B cell (primary cell): ENCODE data around the gene MBTPS1. TPM values are rescaled to one million over a fixed set of nuclear protein-coding genes. Genes with fewer than 3 reads are reported as not detected.

Experiments used
- ATAC-seq: fragments of 200-7000 bp; cut with Tn5 transposase; one replicate; pipeline ENCODE4 v1.10.0; 2021; ENCODE audit warnings: low read depth, mild to moderate bottlenecking, moderate number of reproducible peaks, moderate library complexity
- CTCF ChIA-PET: fragments of 350-600 bp; sonication (Branson Sonifier 250); formaldehyde crosslinking; loops from one replicate; lab custom pipeline; 2021; ENCODE audit warnings: antibody characterized with exemption, inconsistent platforms; lab: Charles Lee
- POLR2A ChIA-PET: fragments of 350-600 bp; sonication (Branson Sonifier 250); formaldehyde crosslinking; loops from one replicate; lab custom pipeline; 2021; ENCODE audit warnings: antibody characterized with exemption; lab: Charles Lee
- DNase-seq: peaks from one replicate; pipeline ENCODE4 v3.0.0; 2013
- H2AFZ ChIP-seq: 2 replicates; pipeline ENCODE4 v1.6.1; 2012; ENCODE audit warnings: mild to moderate bottlenecking, low read depth, low read length; ENCODE audit not compliant: insufficient read depth, poor library complexity, severe bottlenecking
- H3K27ac ChIP-seq, 2 donors: 1 replicate in 1 of 2; 2 replicates in 1 of 2; pipeline ENCODE4 v1.5.1; 2012 to 2013; ENCODE audit warnings: low read length in 2 of 2, mild to moderate bottlenecking in 2 of 2, moderate library complexity in 1 of 2
- H3K27me3 ChIP-seq, 4 experiments: fragments of 200-600 bp in 1 of 4; sonication (generic) in 1 of 4; replicated peaks in 1 of 4; 1 replicate in 2 of 4; 2 replicates in 2 of 4; pipeline versions ENCODE4 v1.6.1 to v1.7.0; 2013 to 2016; ENCODE audit warnings: low read length in 3 of 4, mild to moderate bottlenecking in 2 of 4, mixed read lengths in 1 of 4, moderate library complexity in 1 of 4; ENCODE audit not compliant: insufficient read depth in 4 of 4, control insufficient read depth in 3 of 4; ENCODE audit errors: control extremely low read depth in 1 of 4
- H3K36me3 ChIP-seq, 2 experiments: replicated peaks in 1 of 2; 1 replicate in 1 of 2; 2 replicates in 1 of 2; pipeline versions ENCODE4 v1.6.1 to v1.7.1; 2013; ENCODE audit warnings: low read length in 1 of 2; ENCODE audit not compliant: insufficient read depth in 2 of 2, control insufficient read depth in 1 of 2; ENCODE audit errors: control extremely low read depth in 1 of 2, extremely low read depth in 1 of 2
- H3K4me1 ChIP-seq, 2 donors: fragments of 200-600 bp in 1 of 2; sonication (generic) in 1 of 2; 1 replicate in 1 of 2; 2 replicates in 1 of 2; pipeline versions ENCODE4 v1.5.1 to v1.6.1; 2013 to 2017; ENCODE audit warnings: low read length in 2 of 2; ENCODE audit not compliant: control insufficient read depth in 2 of 2, insufficient read depth in 2 of 2
- H3K4me2 ChIP-seq: replicated peaks from 2 replicates; pipeline ENCODE3; 2012; ENCODE audit warnings: mild to moderate bottlenecking, low read depth, low read length; ENCODE audit not compliant: poor library complexity, severe bottlenecking
- H3K4me3 ChIP-seq, 5 experiments: fragments of 200-600 bp in 1 of 5; sonication (generic) in 1 of 5; 1 replicate in 3 of 5; 2 replicates in 2 of 5; pipeline versions ENCODE4 v1.5.1 to v1.7.0; 2011 to 2016; ENCODE audit warnings: low read length in 4 of 5, mild to moderate bottlenecking in 4 of 5, low read depth in 2 of 5, control low read depth in 1 of 5, moderate library complexity in 1 of 5; ENCODE audit not compliant: insufficient read depth in 1 of 5; ENCODE audit errors: control extremely low read depth in 1 of 5, extremely low read depth in 1 of 5
- H3K79me2 ChIP-seq: fragments of 200-600 bp; sonication (generic); one replicate; pipeline ENCODE4 v1.6.0; 2016; ENCODE audit warnings: low read length; ENCODE audit not compliant: control insufficient read depth, insufficient read depth
- H3K9ac ChIP-seq: fragments of 200-600 bp; sonication (generic); 2 replicates; pipeline ENCODE4 v1.6.1; 2017; ENCODE audit warnings: mild to moderate bottlenecking, low read length, moderate library complexity
- H3K9me3 ChIP-seq, 3 donors: one replicate each; pipeline versions ENCODE4 v1.6.1 to v1.7.1; 2013; ENCODE audit warnings: low read length in 2 of 3; ENCODE audit not compliant: control insufficient read depth in 2 of 3, insufficient read depth in 1 of 3; ENCODE audit errors: control extremely low read depth in 1 of 3
- H4K20me1 ChIP-seq: 2 replicates; pipeline ENCODE4 v1.6.0; 2012; ENCODE audit warnings: mild to moderate bottlenecking, low read length; ENCODE audit not compliant: insufficient read depth, control insufficient read depth, poor library complexity, severe bottlenecking
- H3K27ac Mint-ChIP-seq: one replicate; pipeline ENCODE4 v1.8.0; 2021; ENCODE audit warnings: mixed read lengths
- H3K27me3 Mint-ChIP-seq: one replicate; pipeline ENCODE4 v1.8.0; 2021; ENCODE audit warnings: mixed read lengths
- H3K4me1 Mint-ChIP-seq: one replicate; pipeline ENCODE4 v1.8.0; 2021; ENCODE audit warnings: mixed read lengths
- H3K4me3 Mint-ChIP-seq: one replicate; pipeline ENCODE4 v1.8.0; 2021; ENCODE audit warnings: mixed read lengths
- H3K9me3 Mint-ChIP-seq: one replicate; pipeline ENCODE4 v1.8.0; 2022; ENCODE audit warnings: mixed read lengths; ENCODE audit not compliant: insufficient read depth
- CTCF ChIP-seq: fragments of 200-600 bp; IDR thresholded peaks from one replicate; pipeline ENCODE4 v1.8.0; 2022; ENCODE audit warnings: antibody characterized with exemption, mild to moderate bottlenecking
- EZH2 ChIP-seq: IDR thresholded peaks from 2 replicates; pipeline ENCODE4 v1.6.1; 2012; ENCODE audit warnings: borderline replicate concordance, low read depth, mild to moderate bottlenecking, moderate library complexity, low read length; ENCODE audit not compliant: insufficient read depth, poor library complexity, severe bottlenecking
- WGBS: methylation state at CpG from one replicate; pipeline ENCODE4 v1.1.5; 2013; ENCODE audit warnings: missing lambda C conversion rate; ENCODE audit not compliant: insufficient coverage; 5-methylcytosine and 5-hydroxymethylcytosine counted together
- intact Hi-C: fragments of 100-400 bp; cut with micrococcal nuclease; formaldehyde crosslinking; loops from one replicate; pipeline ENCODE4 v1.10.0; 2022
- polyA plus RNA-seq: library from polyadenylated mRNA; depleted of rRNA; stranded (reverse); fragments of >200 nt; gene quantifications from 2 replicates; pipeline ENCODE4 v1.2.3, GENCODE V29; 2012
- total RNA-seq, 2 donors: library from RNA; stranded (reverse); fragments of 120-200 nt in 1 of 2; gene quantifications; 1 replicate in 1 of 2; 2 replicates in 1 of 2; pipeline versions ENCODE4 v1.2.3 to v1.2.4, GENCODE V29; 2013 to 2022

MBTPS1 gene
- total and polyA plus RNA-seq, 2 donors (not counting 1 experiment from before 2014, with no cell fraction given), result 85.9 to 120 TPM

GRCh38 chr16:84007520-84007919 lies 109.2 kb downstream of the MBTPS1 start:
- CTCF ChIA-PET, result no interaction called here

GRCh38 chr16:84005391-84005790 lies 111.4 kb downstream of the MBTPS1 start:
- TF ChIP-seq CTCF, result no peak
- TF ChIP-seq EZH2, result no peak
- Histone ChIP-seq H4K20me1 (no peaks in the 10 kb centered on the region), H3K4me2 (no peak overlapping the region), H2AFZ (no peak overlapping the region), H3K4me3 (no peak overlapping the region), H3K27ac (no peak overlapping the region), H3K27me3 (no peaks in the 10 kb centered on the region), H3K9me3 (no peaks in the 10 kb centered on the region), H3K4me1 (no peaks in the 10 kb centered on the region), H3K9ac (no peak overlapping the region), H3K79me2 (no peaks in the 10 kb centered on the region), H3K36me3 (no peaks in the 10 kb centered on the region)
- no peak overlapping the region for H3K4me3 Mint-ChIP-seq
- ChIA-PET CTCF (no interaction called here), POLR2A (no interaction called here)
- 78% methylated on average over 3 of the region's 5 CpGs for WGBS
- peaks cover 14% of the 10 kb centered on the region for H3K27me3 Mint-ChIP-seq
- DNase-seq (no peak), ATAC-seq (no peak)
- no peaks in the 10 kb centered on the region for H3K4me1 Mint-ChIP-seq
- no peaks in the 10 kb centered on the region for H3K9me3 Mint-ChIP-seq
- intact Hi-C loops, result no loop called here
- no peak overlapping the region for H3K27ac Mint-ChIP-seq

More at GRCh38 chr16:84007520-84007919, 109.2 kb downstream of the MBTPS1 start:
- Mint-ChIP-seq H3K27me3 (peaks cover 13% of the 10 kb centered on the region), H3K4me3 (no peak overlapping the region), H3K4me1 (no peaks in the 10 kb centered on the region), H3K9me3 (no peaks in the 10 kb centered on the region), H3K27ac (no peak overlapping the region)
- 76% methylated on average over 4 of the region's 4 CpGs for whole genome bisulfite sequencing
- ATAC-seq (no peak), DNase-seq (no peak)
- no peaks in the 10 kb centered on the region for H3K9me3 ChIP-seq
- no peaks in the 10 kb centered on the region for H3K36me3 ChIP-seq
- no peak for TF ChIP-seq EZH2
- TF ChIP-seq CTCF, result no peak
- no peak overlapping the region for H3K9ac ChIP-seq
- POLR2A ChIA-PET, result interaction anchor here (0.6 kb wide), 1 partner anchor 1302 kb away, joined by 6 read pairs; no protein-coding TSS in a partner anchor
- no peaks in the 10 kb centered on the region for H3K27me3 ChIP-seq
- no peak overlapping the region for H2AFZ ChIP-seq
- H3K27ac ChIP-seq, result no peak overlapping the region
- no peaks in the 10 kb centered on the region for H3K79me2 ChIP-seq
- H3K4me2 ChIP-seq, result no peak overlapping the region
- no peak overlapping the region for H3K4me3 ChIP-seq
- no peaks in the 10 kb centered on the region for H4K20me1 ChIP-seq
- no peaks in the 10 kb centered on the region for H3K4me1 ChIP-seq
- intact Hi-C loops, result no loop called here
